Choroid plexus epithelial cell (primary cell): ENCODE measurements around the gene TIMM50.
A peak's percentile ranks its signal among the peaks of the same experiment; 100 is the strongest.

Experiments used
- DNase-seq: peaks from one replicate; pipeline ENCODE4 v3.0.0-alpha.2; 2010; ENCODE audit warnings: low read depth
- H3K4me3 ChIP-seq: 2 replicates; pipeline ENCODE4 v1.5.1; 2011; ENCODE audit warnings: low read depth, mild to moderate bottlenecking, control low read depth, low read length, moderate library complexity
- TF ChIP-seq, protein P1 (sequence below): conservative IDR thresholded peaks from 2 replicates; pipeline ENCODE4 v1.5.1; 2011; ENCODE audit warnings: low read depth, mild to moderate bottlenecking, control low read depth, inconsistent platforms, low read length, moderate library complexity

TIMM50 gene

DNA sequence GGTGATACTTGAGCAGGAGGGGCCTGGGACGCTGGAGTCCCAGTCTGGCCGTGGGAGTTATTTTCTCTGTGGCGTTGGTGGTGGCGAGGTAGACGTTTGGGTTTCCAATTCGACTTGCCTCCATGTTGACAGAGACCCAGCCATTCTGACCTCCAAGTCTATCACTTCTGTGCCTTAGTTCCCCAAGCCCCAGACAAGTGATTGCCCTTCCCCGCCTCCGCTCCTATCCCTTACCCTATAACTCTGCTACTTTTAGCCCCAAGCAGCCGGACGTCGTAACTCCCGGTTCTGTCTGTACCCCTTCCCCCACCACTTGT lies 549 bp downstream of the TIMM50 start:
- DNase-seq = no peak
- peak overlapping the region; percentile 99 for H3K4me3 ChIP-seq
- TF ChIP-seq, protein P1, sequence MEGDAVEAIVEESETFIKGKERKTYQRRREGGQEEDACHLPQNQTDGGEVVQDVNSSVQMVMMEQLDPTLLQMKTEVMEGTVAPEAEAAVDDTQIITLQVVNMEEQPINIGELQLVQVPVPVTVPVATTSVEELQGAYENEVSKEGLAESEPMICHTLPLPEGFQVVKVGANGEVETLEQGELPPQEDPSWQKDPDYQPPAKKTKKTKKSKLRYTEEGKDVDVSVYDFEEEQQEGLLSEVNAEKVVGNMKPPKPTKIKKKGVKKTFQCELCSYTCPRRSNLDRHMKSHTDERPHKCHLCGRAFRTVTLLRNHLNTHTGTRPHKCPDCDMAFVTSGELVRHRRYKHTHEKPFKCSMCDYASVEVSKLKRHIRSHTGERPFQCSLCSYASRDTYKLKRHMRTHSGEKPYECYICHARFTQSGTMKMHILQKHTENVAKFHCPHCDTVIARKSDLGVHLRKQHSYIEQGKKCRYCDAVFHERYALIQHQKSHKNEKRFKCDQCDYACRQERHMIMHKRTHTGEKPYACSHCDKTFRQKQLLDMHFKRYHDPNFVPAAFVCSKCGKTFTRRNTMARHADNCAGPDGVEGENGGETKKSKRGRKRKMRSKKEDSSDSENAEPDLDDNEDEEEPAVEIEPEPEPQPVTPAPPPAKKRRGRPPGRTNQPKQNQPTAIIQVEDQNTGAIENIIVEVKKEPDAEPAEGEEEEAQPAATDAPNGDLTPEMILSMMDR = no peak

DNA sequence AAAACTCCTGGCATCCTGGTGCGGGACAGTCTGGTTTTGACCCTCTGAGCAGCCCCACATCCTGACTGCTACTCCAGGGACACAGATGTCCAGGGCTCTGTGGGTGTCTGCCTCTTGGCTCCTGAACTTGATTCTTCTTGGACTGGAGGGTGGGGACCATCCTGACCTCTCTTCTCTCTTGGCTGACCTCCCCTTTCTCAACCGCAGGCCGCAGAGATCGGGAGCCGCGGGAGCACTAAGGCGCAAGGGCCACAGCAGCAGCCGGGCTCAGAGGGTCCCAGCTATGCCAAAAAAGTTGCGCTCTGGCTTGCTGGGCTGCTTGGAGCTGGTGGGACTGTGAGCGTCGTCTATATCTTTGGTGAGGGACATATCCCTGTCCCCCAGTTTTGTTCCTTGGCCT lies 1.0 kb downstream of the TIMM50 start:
- no peak for DNase-seq
- TF ChIP-seq, protein P1 = no peak
- H3K4me3 ChIP-seq = peak overlapping the region; percentile 99

DNA sequence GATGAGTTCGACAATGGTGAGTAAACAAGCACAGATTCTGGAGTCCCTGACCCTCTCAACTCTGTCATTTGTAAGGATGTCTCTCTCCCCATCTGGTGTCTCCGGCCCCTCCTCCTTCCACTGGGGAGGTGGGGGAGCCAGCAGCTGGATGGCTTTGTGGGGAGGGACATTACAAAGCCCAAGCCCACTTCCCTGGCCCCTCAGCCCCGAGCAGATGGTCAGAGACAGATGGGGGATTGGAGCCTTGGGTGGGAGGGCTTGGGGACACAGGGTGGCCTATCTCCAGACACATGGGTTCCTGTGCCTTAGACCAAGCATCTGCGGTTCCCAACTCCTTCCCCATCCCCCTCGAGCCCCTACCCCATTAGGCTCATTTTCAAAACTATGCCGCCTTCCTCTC lies 2.5 kb downstream of the TIMM50 start:
- no peak overlapping the region for H3K4me3 ChIP-seq
- DNase-seq = no peak
- TF ChIP-seq, protein P1 = no peak

DNA sequence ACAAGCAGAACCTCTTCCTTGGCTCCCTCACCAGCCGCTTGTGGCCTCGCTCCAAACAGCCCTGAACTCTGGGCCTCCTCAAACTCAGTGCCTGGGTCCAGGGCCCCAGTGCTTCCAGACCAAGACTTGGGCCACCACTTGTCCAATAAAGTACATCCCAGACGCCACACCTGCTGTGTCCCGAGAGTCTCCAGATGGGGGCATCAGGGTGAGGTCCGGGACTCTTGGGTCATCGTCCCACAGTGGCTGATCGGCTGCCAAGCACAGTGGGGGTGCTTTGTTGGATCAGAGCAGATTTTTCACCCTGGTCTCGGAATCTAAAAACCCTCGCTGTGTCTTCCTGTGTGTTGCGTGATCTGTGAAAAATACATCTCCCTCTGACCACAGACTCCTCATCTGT lies 9.1 kb downstream of the TIMM50 start:
- no peak overlapping the region for H3K4me3 ChIP-seq
- TF ChIP-seq, protein P1 = no peak
- DNase-seq = no peak

DNA sequence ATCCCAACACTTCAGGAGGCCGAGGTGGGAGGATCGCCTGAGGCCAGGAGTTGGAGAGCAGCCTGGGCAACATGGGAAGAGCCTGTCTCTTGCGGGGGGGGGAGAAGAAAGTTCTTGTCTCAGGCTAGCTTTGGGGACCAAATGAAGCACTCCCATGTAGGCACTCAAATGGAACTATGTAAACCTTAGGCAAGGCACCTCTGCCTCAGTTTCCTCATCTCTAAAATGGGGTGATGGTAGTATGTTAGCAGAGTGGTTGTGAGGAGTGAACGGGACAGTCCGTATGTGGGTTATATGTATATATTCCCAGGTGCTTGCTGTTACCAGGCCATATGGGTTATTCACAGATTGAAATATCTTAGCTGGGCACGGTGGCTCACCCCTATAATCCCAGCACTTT lies 11.6 kb downstream of the TIMM50 start:
- TF ChIP-seq, protein P1 = no peak
- no peak for DNase-seq

DNA sequence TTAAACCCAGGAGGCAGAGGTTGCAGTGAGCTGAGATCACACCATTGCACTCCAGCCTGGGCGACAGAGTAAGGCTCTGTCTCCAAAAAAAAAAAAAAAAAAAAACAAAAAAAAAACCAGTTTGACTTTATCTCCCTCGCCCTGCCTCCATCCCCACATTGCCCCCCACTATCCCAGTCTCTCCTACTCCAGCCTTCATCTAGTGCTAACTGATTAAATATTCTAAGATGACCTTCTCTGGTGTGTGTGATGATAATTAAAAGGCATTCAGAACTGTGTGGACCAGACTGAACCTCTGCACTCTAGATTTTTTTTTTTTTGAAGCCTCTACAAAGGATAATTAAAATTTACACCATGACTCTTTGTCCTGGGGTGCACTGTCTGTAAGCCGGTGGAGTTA lies 12.2 kb downstream of the TIMM50 start:
- H3K4me3 ChIP-seq = no peak overlapping the region
- DNase-seq = no peak
- TF ChIP-seq, protein P1 = no peak

More for the DNA sequence above, 11.6 kb downstream of the TIMM50 start:
- no peak overlapping the region for H3K4me3 ChIP-seq

DNA sequence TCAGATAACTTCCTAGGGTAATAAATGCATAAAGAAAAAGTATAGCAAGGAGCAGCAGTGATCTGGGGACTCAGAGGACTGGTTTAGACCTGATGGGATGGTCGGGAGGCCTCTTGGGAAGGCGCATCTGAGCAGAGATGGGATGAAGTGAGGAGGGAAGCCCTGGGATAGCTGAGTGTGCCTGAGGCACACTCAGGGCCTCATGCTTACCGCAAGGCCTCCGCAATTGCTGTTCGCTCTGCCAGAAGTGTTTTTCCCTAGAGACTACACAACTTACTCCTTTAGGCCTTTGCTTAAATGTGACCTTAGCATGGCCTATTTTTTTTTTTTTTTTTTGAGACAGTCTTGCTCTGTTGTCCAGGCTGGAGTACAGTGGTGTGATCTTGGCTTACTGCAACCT lies 14.0 kb downstream of the TIMM50 start:
- TF ChIP-seq, protein P1 = no peak
- H3K4me3 ChIP-seq = no peak overlapping the region
- DNase-seq = no peak
